ENCODE data around the gene CHST14. TPM values are rescaled to one million over a fixed set of nuclear protein-coding genes. Genes with fewer than 3 reads are reported as not detected.

The CHST14 gene
- total RNA-seq, 1 donor, result 14.9 TPM

- no peak overlapping the region for H3K4me3 ChIP-seq (ENCODE audit: low read depth, low read length)
- TF ChIP-seq CTCF (IDR thresholded peaks at IDR 0.05; ENCODE audit: insufficient read depth, low read length), result no peak
- no peak for DNase-seq (ENCODE audit: low read depth)
Observed at GRCh38 chr15:40468898-40469331, 1.9 kb upstream of the CHST14 start.

- TF ChIP-seq CTCF (IDR thresholded peaks at IDR 0.05; ENCODE audit: insufficient read depth, low read length), result no peak
- peak; percentile 58 for DNase-seq (ENCODE audit: low read depth)
- peak overlapping the region; percentile 64 for H3K4me3 ChIP-seq (ENCODE audit: low read depth, low read length)
Observed at GRCh38 chr15:40469776-40470390, 901 bp upstream of the CHST14 start.

GRCh38 chr15:40471105-40471807 is 472 bp downstream of the CHST14 start:
- DNase-seq (ENCODE audit: low read depth), result no peak
- no peak for TF ChIP-seq CTCF (IDR thresholded peaks at IDR 0.05; ENCODE audit: insufficient read depth, low read length)
- H3K4me3 ChIP-seq (ENCODE audit: low read depth, low read length), result peak overlapping the region; percentile 76

- peak; percentile 27 for DNase-seq (ENCODE audit: low read depth)
- TF ChIP-seq CTCF (IDR thresholded peaks at IDR 0.05; ENCODE audit: insufficient read depth, low read length), result no peak
- peak overlapping the region; percentile 76 for H3K4me3 ChIP-seq (ENCODE audit: low read depth, low read length)
Observed at GRCh38 chr15:40471808-40472150, 995 bp downstream of the CHST14 start.

GRCh38 chr15:40472171-40472727 is 1.5 kb downstream of the CHST14 start:
- TF ChIP-seq CTCF (IDR thresholded peaks at IDR 0.05; ENCODE audit: insufficient read depth, low read length), result no peak
- DNase-seq (ENCODE audit: low read depth), result no peak
- H3K4me3 ChIP-seq (ENCODE audit: low read depth, low read length), result peak overlapping the region; percentile 76

GRCh38 chr15:40474581-40474980 is 3.8 kb downstream of the CHST14 start:
- no peak overlapping the region for H3K4me3 ChIP-seq (ENCODE audit: low read depth, low read length)
- no peak for TF ChIP-seq CTCF (IDR thresholded peaks at IDR 0.05; ENCODE audit: insufficient read depth, low read length)
- no peak for DNase-seq (ENCODE audit: low read depth)

All from fibroblast of the aortic adventitia (primary cell).